Measurements from ENCODE around the gene SF3B6.

DNA sequence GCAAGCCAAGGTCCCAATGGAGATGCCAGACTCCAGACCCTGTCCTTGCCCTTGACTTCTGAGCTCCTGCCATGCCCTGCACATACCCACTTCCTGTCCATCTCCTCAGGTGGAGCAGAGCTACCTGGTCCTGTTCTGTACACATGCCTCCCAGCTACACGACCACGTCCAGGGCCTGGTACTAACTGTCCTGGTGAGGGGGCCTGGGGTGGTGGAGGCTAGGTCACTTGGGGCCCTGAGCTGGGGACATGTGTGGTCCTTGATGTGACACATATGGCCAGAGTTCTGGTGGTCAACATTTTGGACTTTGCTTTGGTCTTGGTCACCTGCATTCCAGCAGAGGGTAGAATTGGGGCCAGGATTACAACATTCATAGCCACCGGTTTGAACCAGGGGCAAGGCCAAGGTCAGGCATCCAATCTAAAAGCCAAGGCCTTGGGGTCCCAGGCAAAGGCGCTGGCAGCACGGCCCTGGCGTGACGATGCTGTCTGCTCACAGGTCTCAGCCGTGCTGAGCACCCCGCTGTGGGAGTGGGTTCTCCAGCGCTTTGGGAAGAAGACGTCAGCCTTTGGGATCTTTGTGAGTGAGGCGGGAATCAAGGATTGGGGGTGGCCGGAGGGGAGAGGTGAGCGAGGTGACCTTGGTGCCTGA lies 53.7 kb downstream of the SF3B6 start:
- TF ChIP-seq POLR2A (IDR thresholded peaks at IDR 0.05; ENCODE audit: low read length) (no peak), JUN (IDR thresholded peaks at IDR 0.05) (no peak)
